ENCODE data around the gene HTRA3.

DNA sequence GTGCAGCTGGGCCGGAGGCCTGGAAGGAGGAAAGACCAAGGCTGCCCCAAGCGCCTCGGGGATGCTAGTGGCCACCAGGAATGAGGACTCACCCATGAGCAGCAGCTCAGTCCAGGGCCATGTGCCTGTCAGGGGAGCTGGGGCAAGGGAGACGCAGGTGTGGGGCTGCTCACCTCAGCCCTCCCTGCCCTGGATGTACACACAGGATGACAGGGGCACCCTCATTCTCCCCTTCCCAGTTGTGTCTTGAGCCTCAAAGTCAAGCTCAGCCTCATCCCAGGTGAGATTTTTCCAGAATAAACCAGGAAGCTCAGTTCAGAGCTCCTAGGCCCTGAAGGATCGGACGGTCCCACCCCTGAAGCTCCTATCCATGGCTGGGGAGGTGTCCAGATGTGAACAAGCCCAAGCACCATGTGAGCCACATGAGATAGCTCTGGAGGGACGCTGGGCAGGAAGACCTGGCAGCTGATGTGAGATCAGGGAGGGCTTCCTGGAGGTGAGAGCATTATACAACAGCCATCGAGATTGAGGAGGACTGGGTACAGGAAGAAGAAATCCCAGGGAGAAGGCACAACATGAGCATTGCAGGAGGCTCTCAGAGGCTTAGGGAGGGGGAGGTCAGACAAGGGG lies 23.0 kb downstream of the HTRA3 start:
- TF ChIP-seq, protein P1, sequence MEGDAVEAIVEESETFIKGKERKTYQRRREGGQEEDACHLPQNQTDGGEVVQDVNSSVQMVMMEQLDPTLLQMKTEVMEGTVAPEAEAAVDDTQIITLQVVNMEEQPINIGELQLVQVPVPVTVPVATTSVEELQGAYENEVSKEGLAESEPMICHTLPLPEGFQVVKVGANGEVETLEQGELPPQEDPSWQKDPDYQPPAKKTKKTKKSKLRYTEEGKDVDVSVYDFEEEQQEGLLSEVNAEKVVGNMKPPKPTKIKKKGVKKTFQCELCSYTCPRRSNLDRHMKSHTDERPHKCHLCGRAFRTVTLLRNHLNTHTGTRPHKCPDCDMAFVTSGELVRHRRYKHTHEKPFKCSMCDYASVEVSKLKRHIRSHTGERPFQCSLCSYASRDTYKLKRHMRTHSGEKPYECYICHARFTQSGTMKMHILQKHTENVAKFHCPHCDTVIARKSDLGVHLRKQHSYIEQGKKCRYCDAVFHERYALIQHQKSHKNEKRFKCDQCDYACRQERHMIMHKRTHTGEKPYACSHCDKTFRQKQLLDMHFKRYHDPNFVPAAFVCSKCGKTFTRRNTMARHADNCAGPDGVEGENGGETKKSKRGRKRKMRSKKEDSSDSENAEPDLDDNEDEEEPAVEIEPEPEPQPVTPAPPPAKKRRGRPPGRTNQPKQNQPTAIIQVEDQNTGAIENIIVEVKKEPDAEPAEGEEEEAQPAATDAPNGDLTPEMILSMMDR (IDR thresholded peaks at IDR 0.05): no peak
- no peak for TF ChIP-seq POLR2A (IDR thresholded peaks at IDR 0.05)
